Calu3 (cell line): ENCODE results near the gene PFKP. TPM values are rescaled to one million over a fixed set of nuclear protein-coding genes. Genes with fewer than 3 reads are reported as not detected.

Experiments
- BruUV-seq: library from RNA; stranded (reverse); fragments of 400-500 nt; replicated peaks from 2 replicates; lab custom pipeline; 2021; lab: Mats Ljungman, UMichigan
- CTCF ChIA-PET: fragments of 300-600 bp; sonication (Branson Sonifier 250); formaldehyde crosslinking; loops from one replicate; lab custom pipeline; 2022; ENCODE audit warnings: antibody characterized with exemption; lab: Charles Lee
- DNase-seq: peaks from one replicate; pipeline ENCODE4 v3.0.0; 2022
- H3K27ac Mint-ChIP-seq: one replicate; pipeline ENCODE4 v1.8.0; 2022; ENCODE audit warnings: mixed read lengths; ENCODE audit not compliant: unreplicated experiment
- H3K27me3 Mint-ChIP-seq: one replicate; pipeline ENCODE4 v1.8.0; 2022; ENCODE audit warnings: mixed read lengths; ENCODE audit not compliant: unreplicated experiment
- H3K36me3 Mint-ChIP-seq: one replicate; pipeline ENCODE4 v1.8.0; 2022; ENCODE audit warnings: mild to moderate bottlenecking, moderate library complexity, mixed read lengths; ENCODE audit not compliant: insufficient read depth, unreplicated experiment
- H3K4me1 Mint-ChIP-seq: one replicate; pipeline ENCODE4 v1.8.0; 2022; ENCODE audit warnings: mild to moderate bottlenecking, low read depth, mixed read lengths; ENCODE audit not compliant: unreplicated experiment
- H3K4me3 Mint-ChIP-seq: one replicate; pipeline ENCODE4 v1.8.0; 2022; ENCODE audit warnings: mild to moderate bottlenecking, low read depth, moderate library complexity, mixed read lengths; ENCODE audit not compliant: unreplicated experiment
- H3K9me3 Mint-ChIP-seq: one replicate; pipeline ENCODE4 v1.8.0; 2022; ENCODE audit warnings: low read depth, mixed read lengths; ENCODE audit not compliant: unreplicated experiment
- CTCF ChIP-seq: fragments of 200-600 bp; IDR thresholded peaks from one replicate; pipeline ENCODE4 v1.8.0; 2022; ENCODE audit warnings: antibody characterized with exemption; ENCODE audit not compliant: unreplicated experiment
- intact Hi-C: fragments of 100-400 bp; cut with micrococcal nuclease; formaldehyde crosslinking; loops from one replicate; pipeline ENCODE4 v1.10.0; 2022; ENCODE audit not compliant: unreplicated experiment
- total RNA-seq: library from RNA; stranded (reverse); gene quantifications from 2 replicates; pipeline ENCODE4 v1.2.3, GENCODE V29; 2022

PFKP gene
- total RNA-seq, 1 experiment from 2014 or later: 272 TPM

GRCh38 chr10:3109633-3110032 is 42.3 kb downstream of the PFKP start:
- CTCF ChIA-PET: no interaction called here

GRCh38 chr10:3110782-3111620 is 43.7 kb downstream of the PFKP start:
- H3K36me3 Mint-ChIP-seq: peaks cover 82% of the 10 kb centered on the region
- peak overlapping the region; percentile 38 for H3K27ac Mint-ChIP-seq
- H3K27me3 Mint-ChIP-seq: no peaks in the 10 kb centered on the region
- DNase-seq: no peak
- H3K4me3 Mint-ChIP-seq: no peak overlapping the region
- no peaks in the 10 kb centered on the region for H3K9me3 Mint-ChIP-seq
- CTCF ChIA-PET: no interaction called here
- H3K4me1 Mint-ChIP-seq: peaks cover 18% of the 10 kb centered on the region
- no peak for TF ChIP-seq CTCF
- intact Hi-C loops: no loop called here
- no TSS peak for BruUV-seq

More at GRCh38 chr10:3109633-3110032, 42.3 kb downstream of the PFKP start:
- no peak overlapping the region for H3K4me3 Mint-ChIP-seq
- BruUV-seq: no TSS peak
- DNase-seq: no peak
- peaks cover 18% of the 10 kb centered on the region for H3K4me1 Mint-ChIP-seq
- no peak for TF ChIP-seq CTCF
- H3K27ac Mint-ChIP-seq: no peak overlapping the region
- peaks cover 79% of the 10 kb centered on the region for H3K36me3 Mint-ChIP-seq
- H3K9me3 Mint-ChIP-seq: no peaks in the 10 kb centered on the region
- no peaks in the 10 kb centered on the region for H3K27me3 Mint-ChIP-seq
- intact Hi-C loops: loop anchor here (5.0 kb wide), 1 partner anchor 37 kb away; no protein-coding TSS in a partner anchor

GRCh38 chr10:3111621-3112163 is 44.3 kb downstream of the PFKP start:
- Mint-ChIP-seq H3K4me1 (peaks cover 18% of the 10 kb centered on the region), H3K27ac (no peak overlapping the region), H3K9me3 (no peaks in the 10 kb centered on the region), H3K27me3 (no peaks in the 10 kb centered on the region), H3K4me3 (no peak overlapping the region), H3K36me3 (peaks cover 88% of the 10 kb centered on the region)
- DNase-seq: no peak
- intact Hi-C loops: no loop called here
- TF ChIP-seq CTCF: no peak
- CTCF ChIA-PET: no interaction called here
- BruUV-seq: no TSS peak

- no peak for DNase-seq
- BruUV-seq: no TSS peak
- no peaks in the 10 kb centered on the region for H3K9me3 Mint-ChIP-seq
- intact Hi-C loops: no loop called here
- peaks cover 16% of the 10 kb centered on the region for H3K4me1 Mint-ChIP-seq
- peaks cover 91% of the 10 kb centered on the region for H3K36me3 Mint-ChIP-seq
- no peak overlapping the region for H3K27ac Mint-ChIP-seq
- CTCF ChIA-PET: no interaction called here
- no peak overlapping the region for H3K4me3 Mint-ChIP-seq
- no peak for TF ChIP-seq CTCF
- H3K27me3 Mint-ChIP-seq: no peaks in the 10 kb centered on the region
Measured at GRCh38 chr10:3113343-3113720, 46.0 kb downstream of the PFKP start.
